HEK293 (cell line): Measurements from ENCODE around the gene RFTN1.

ENCODE experiments used
- CTCF ChIA-PET: fragments of 350-600 bp; formaldehyde crosslinking; extraction: SDS; loops from one replicate; lab custom pipeline; 2021; ENCODE audit warnings: antibody characterized with exemption; lab: Yijun Ruan, JAX
- POLR2A ChIA-PET: fragments of 300-600 bp; formaldehyde crosslinking; extraction: SDS; loops from one replicate; lab custom pipeline; 2020; ENCODE audit warnings: antibody characterized with exemption, inconsistent platforms; lab: Yijun Ruan, JAX
- H3K27ac ChIP-seq: fragments of 200-500 bp; sonication (Bioruptor generic); 2 replicates; pipeline ENCODE4 v1.5.1; 2014; ENCODE audit warnings: low read depth, low read length, control low read depth, inconsistent platforms; ENCODE audit errors: extremely low read depth
- H3K36me3 ChIP-seq, 2 experiments: fragments of 200-500 bp in 1 of 2; sonication (Bioruptor generic) in 1 of 2; 1 replicate in 1 of 2; 2 replicates in 1 of 2; pipeline ENCODE4 v1.5.1; 2014 to 2017; ENCODE audit warnings: inconsistent platforms in 2 of 2, low read length in 2 of 2; ENCODE audit not compliant: control insufficient read depth in 2 of 2, insufficient read depth in 1 of 2
- H3K4me1 ChIP-seq: fragments of 200-500 bp; sonication (Bioruptor generic); 2 replicates; pipeline ENCODE4 v1.5.1; 2014; ENCODE audit warnings: mild to moderate bottlenecking, low read length, inconsistent platforms; ENCODE audit not compliant: control insufficient read depth, insufficient read depth
- H3K4me3 ChIP-seq: 2 replicates; pipeline ENCODE4 v1.5.1; 2011; ENCODE audit warnings: low read depth, mild to moderate bottlenecking, control low read depth, low read length, moderate library complexity
- H3K9me3 ChIP-seq: fragments of 200-500 bp; sonication (Bioruptor generic); 2 replicates; pipeline ENCODE4 v1.5.1; 2014; ENCODE audit warnings: low read depth, low read length, inconsistent platforms; ENCODE audit not compliant: control insufficient read depth, insufficient read depth
- BCL6B ChIP-seq: fragments of 450-650 bp; formaldehyde crosslinking; IDR thresholded peaks from 2 replicates; pipeline ENCODE4 v1.5.1; 2017; ENCODE audit warnings: missing biosample characterization, missing genetic modification characterization
- FEZF1 ChIP-seq: fragments of 450-650 bp; formaldehyde crosslinking; IDR thresholded peaks from 2 replicates; pipeline ENCODE4 v1.5.1; 2016; ENCODE audit warnings: missing biosample characterization, missing genetic modification characterization
- KLF7 ChIP-seq: fragments of 450-650 bp; formaldehyde crosslinking; IDR thresholded peaks from 2 replicates; pipeline ENCODE4 v1.5.1; 2016; ENCODE audit warnings: missing biosample characterization, missing genetic modification characterization, borderline replicate concordance
- KLF9 ChIP-seq: fragments of 450-650 bp; formaldehyde crosslinking; IDR thresholded peaks from 2 replicates; pipeline ENCODE4 v1.5.1; 2016; ENCODE audit warnings: missing biosample characterization, missing genetic modification characterization, low read depth
- OSR2 ChIP-seq: fragments of 450-650 bp; formaldehyde crosslinking; IDR thresholded peaks from 2 replicates; pipeline ENCODE4 v1.5.1; 2016; ENCODE audit warnings: missing biosample characterization, missing genetic modification characterization
- SETDB1 ChIP-seq: IDR thresholded peaks from one replicate; pipeline ENCODE4 v1.6.1; 2017; ENCODE audit warnings: mild to moderate bottlenecking, low read length, moderate library complexity, mixed read lengths; ENCODE audit not compliant: insufficient read length
- SP3 ChIP-seq: fragments of 450-650 bp; formaldehyde crosslinking; IDR thresholded peaks from 2 replicates; pipeline ENCODE4 v1.5.1; 2016; ENCODE audit warnings: missing biosample characterization, missing genetic modification characterization
- ZBTB20 ChIP-seq: fragments of 450-650 bp; formaldehyde crosslinking; IDR thresholded peaks from 2 replicates; pipeline ENCODE4 v1.5.1; 2016; ENCODE audit warnings: missing biosample characterization, missing genetic modification characterization
- ZBTB26 ChIP-seq: fragments of 450-650 bp; formaldehyde crosslinking; optimal IDR thresholded peaks from 2 replicates; pipeline ENCODE3; 2016; ENCODE audit warnings: missing biosample characterization, mild to moderate bottlenecking, missing genetic modification characterization
- ZBTB49 ChIP-seq: fragments of 450-650 bp; formaldehyde crosslinking; IDR thresholded peaks from 2 replicates; pipeline ENCODE4 v1.5.1; 2016; ENCODE audit warnings: missing biosample characterization, missing genetic modification characterization, low read depth
- ZBTB7A ChIP-seq: fragments of 450-650 bp; formaldehyde crosslinking; IDR thresholded peaks from 2 replicates; pipeline ENCODE4 v1.5.1; 2016; ENCODE audit warnings: low read depth, missing biosample characterization, missing genetic modification characterization
- ZNF112 ChIP-seq: fragments of 450-650 bp; formaldehyde crosslinking; IDR thresholded peaks from 2 replicates; pipeline ENCODE4 v1.5.0; 2017; ENCODE audit warnings: missing biosample characterization, missing genetic modification characterization
- ZNF132 ChIP-seq: fragments of 450-650 bp; formaldehyde crosslinking; IDR thresholded peaks from 2 replicates; pipeline ENCODE4 v1.5.1; 2017; ENCODE audit warnings: missing biosample characterization, missing genetic modification characterization, borderline replicate concordance
- ZNF175 ChIP-seq: fragments of 450-650 bp; formaldehyde crosslinking; IDR thresholded peaks from 2 replicates; pipeline ENCODE4 v1.5.1; 2016; ENCODE audit warnings: missing biosample characterization, missing genetic modification characterization
- ZNF302 ChIP-seq: fragments of 450-650 bp; formaldehyde crosslinking; IDR thresholded peaks from 2 replicates; pipeline ENCODE4 v1.5.1; 2016; ENCODE audit warnings: missing biosample characterization, missing genetic modification characterization, low read depth
- ZNF510 ChIP-seq: fragments of 450-650 bp; formaldehyde crosslinking; IDR thresholded peaks from 2 replicates; pipeline ENCODE4 v1.5.1; 2018; ENCODE audit warnings: mild to moderate bottlenecking, missing genetic modification characterization, missing biosample characterization; ENCODE audit not compliant: insufficient replicate concordance
- ZNF514 ChIP-seq: fragments of 450-650 bp; formaldehyde crosslinking; IDR thresholded peaks from 2 replicates; pipeline ENCODE4 v1.5.1; 2016; ENCODE audit warnings: missing biosample characterization, missing genetic modification characterization
- ZNF548 ChIP-seq: fragments of 450-650 bp; formaldehyde crosslinking; IDR thresholded peaks from 2 replicates; pipeline ENCODE4 v1.5.1; 2016; ENCODE audit warnings: missing biosample characterization, missing genetic modification characterization
- ZNF560 ChIP-seq: fragments of 450-650 bp; formaldehyde crosslinking; IDR thresholded peaks from 2 replicates; pipeline ENCODE4 v1.5.1; 2017; ENCODE audit warnings: missing biosample characterization, missing genetic modification characterization, borderline replicate concordance
- ZNF580 ChIP-seq: fragments of 450-650 bp; formaldehyde crosslinking; IDR thresholded peaks from 2 replicates; pipeline ENCODE4 v1.5.1; 2016; ENCODE audit warnings: missing biosample characterization, missing genetic modification characterization
- ZNF585B ChIP-seq: fragments of 450-650 bp; formaldehyde crosslinking; IDR thresholded peaks from 2 replicates; pipeline ENCODE4 v1.5.1; 2016; ENCODE audit warnings: missing biosample characterization, missing genetic modification characterization
- ZNF610 ChIP-seq: fragments of 450-650 bp; formaldehyde crosslinking; IDR thresholded peaks from 2 replicates; pipeline ENCODE4 v1.5.1; 2016; ENCODE audit warnings: missing biosample characterization, missing genetic modification characterization, borderline replicate concordance
- TF ChIP-seq, protein P1 (sequence below): fragments of 450-650 bp; formaldehyde crosslinking; IDR thresholded peaks from 2 replicates; pipeline ENCODE4 v1.5.1; 2016; ENCODE audit warnings: missing biosample characterization, missing genetic modification characterization
- TF ChIP-seq, protein P2 (sequence below): IDR thresholded peaks from 2 replicates; pipeline ENCODE4 v1.6.1; 2011; ENCODE audit warnings: mild to moderate bottlenecking, low read depth, low read length, borderline replicate concordance
- TF ChIP-seq, protein P3 (sequence below): fragments of 450-650 bp; formaldehyde crosslinking; IDR thresholded peaks from 2 replicates; pipeline ENCODE4 v1.5.1; 2017; ENCODE audit warnings: missing biosample characterization, missing genetic modification characterization

RFTN1 gene

GRCh38 chr3:16470590-16470989 lies 42.9 kb downstream of the RFTN1 start:
- no peak overlapping the region for H3K4me3 ChIP-seq
- ChIA-PET CTCF (no interaction called here), POLR2A (no interaction called here)
- H3K9me3 ChIP-seq = no peaks in the 10 kb centered on the region
- peaks cover 10% of the 10 kb centered on the region for H3K4me1 ChIP-seq
- TF ChIP-seq ZNF510 (tag by site-specific recombination) (no peak), SETDB1 (peak; percentile 94), ZNF514 (tag by site-specific recombination) (no peak)
- TF ChIP-seq, protein P1, sequence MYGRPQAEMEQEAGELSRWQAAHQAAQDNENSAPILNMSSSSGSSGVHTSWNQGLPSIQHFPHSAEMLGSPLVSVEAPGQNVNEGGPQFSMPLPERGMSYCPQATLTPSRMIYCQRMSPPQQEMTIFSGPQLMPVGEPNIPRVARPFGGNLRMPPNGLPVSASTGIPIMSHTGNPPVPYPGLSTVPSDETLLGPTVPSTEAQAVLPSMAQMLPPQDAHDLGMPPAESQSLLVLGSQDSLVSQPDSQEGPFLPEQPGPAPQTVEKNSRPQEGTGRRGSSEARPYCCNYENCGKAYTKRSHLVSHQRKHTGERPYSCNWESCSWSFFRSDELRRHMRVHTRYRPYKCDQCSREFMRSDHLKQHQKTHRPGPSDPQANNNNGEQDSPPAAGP (tag by site-specific recombination) = no peak
- TF ChIP-seq, protein P2, sequence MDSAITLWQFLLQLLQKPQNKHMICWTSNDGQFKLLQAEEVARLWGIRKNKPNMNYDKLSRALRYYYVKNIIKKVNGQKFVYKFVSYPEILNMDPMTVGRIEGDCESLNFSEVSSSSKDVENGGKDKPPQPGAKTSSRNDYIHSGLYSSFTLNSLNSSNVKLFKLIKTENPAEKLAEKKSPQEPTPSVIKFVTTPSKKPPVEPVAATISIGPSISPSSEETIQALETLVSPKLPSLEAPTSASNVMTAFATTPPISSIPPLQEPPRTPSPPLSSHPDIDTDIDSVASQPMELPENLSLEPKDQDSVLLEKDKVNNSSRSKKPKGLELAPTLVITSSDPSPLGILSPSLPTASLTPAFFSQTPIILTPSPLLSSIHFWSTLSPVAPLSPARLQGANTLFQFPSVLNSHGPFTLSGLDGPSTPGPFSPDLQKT = no peak
- H3K27ac ChIP-seq = no peak overlapping the region
- peaks cover 0 to 5% of the 10 kb centered on the region in 2 experiments; a peak in 1 of 3 replicates for H3K36me3 ChIP-seq

- no peak overlapping the region for H3K4me3 ChIP-seq
- ChIA-PET CTCF (no interaction called here), POLR2A (interaction anchor here (1.2 kb wide), 1 partner anchor 8 kb away, joined by 5 read pairs; no protein-coding TSS in a partner anchor)
- H3K27ac ChIP-seq = no peak overlapping the region
- H3K9me3 ChIP-seq = no peaks in the 10 kb centered on the region; the same call in 1 of the 2 replicates
- peaks cover 0 to 5% of the 10 kb centered on the region in 2 experiments; a peak in 1 of 3 replicates for H3K36me3 ChIP-seq
- H3K4me1 ChIP-seq = peaks cover 15% of the 10 kb centered on the region
- TF ChIP-seq FEZF1 (tag by site-specific recombination) = peak; percentile 83; the same call in 1 of the 2 replicates
- no peak for TF ChIP-seq ZBTB7A (tag by site-specific recombination)
- no peak for TF ChIP-seq ZNF585B (tag by site-specific recombination)
- no peak for TF ChIP-seq KLF9
- peak; percentile 15; the same call in 1 of the 2 replicates for TF ChIP-seq ZBTB20 (tag by site-specific recombination)
- no peak for TF ChIP-seq ZNF175 (tag by site-specific recombination)
- no peak for TF ChIP-seq SP3
- TF ChIP-seq ZNF132 (tag by site-specific recombination) = no peak
- TF ChIP-seq ZBTB49 (tag by site-specific recombination) = no peak
- no peak for TF ChIP-seq ZNF610 (tag by site-specific recombination)
- TF ChIP-seq, protein P3, sequence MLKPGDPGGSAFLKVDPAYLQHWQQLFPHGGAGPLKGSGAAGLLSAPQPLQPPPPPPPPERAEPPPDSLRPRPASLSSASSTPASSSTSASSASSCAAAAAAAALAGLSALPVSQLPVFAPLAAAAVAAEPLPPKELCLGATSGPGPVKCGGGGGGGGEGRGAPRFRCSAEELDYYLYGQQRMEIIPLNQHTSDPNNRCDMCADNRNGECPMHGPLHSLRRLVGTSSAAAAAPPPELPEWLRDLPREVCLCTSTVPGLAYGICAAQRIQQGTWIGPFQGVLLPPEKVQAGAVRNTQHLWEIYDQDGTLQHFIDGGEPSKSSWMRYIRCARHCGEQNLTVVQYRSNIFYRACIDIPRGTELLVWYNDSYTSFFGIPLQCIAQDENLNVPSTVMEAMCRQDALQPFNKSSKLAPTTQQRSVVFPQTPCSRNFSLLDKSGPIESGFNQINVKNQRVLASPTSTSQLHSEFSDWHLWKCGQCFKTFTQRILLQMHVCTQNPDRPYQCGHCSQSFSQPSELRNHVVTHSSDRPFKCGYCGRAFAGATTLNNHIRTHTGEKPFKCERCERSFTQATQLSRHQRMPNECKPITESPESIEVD (tag by site-specific recombination) = peak; percentile 76
- no peak for TF ChIP-seq ZNF560 (tag by site-specific recombination)
- no peak for TF ChIP-seq ZBTB26
- no peak for TF ChIP-seq BCL6B
- no peak for TF ChIP-seq ZNF580
- TF ChIP-seq ZNF548 (tag by site-specific recombination) = no peak
- TF ChIP-seq KLF7 = no peak
- TF ChIP-seq ZNF302 = no peak
- peak; percentile 64 for TF ChIP-seq OSR2 (tag by site-specific recombination)
- TF ChIP-seq ZNF112 (tag by site-specific recombination) = no peak
These were observed 45.0 kb downstream of the RFTN1 start for GRCh38 chr3:16468336-16469098.
